Mucosa of descending colon (tissue), 3 donors: Measurements from ENCODE around the gene DENND2A. TPM values are rescaled to one million over a fixed set of nuclear protein-coding genes. Genes with fewer than 3 reads are reported as not detected.

Experiments used
- ATAC-seq: fragments of 200-7000 bp; cut with Tn5 transposase; one replicate; pipeline ENCODE4 v1.9.1; 2020; ENCODE audit warnings: mild to moderate bottlenecking, moderate library complexity
- DNase-seq, 3 donors: peaks; one replicate each; pipeline ENCODE4 v3.0.0-alpha.2; 2020
- H3K36me3 ChIP-seq: fragments of 200-600 bp; one replicate; pipeline ENCODE4 v1.8.0; 2021; ENCODE audit warnings: low read depth, mild to moderate bottlenecking
- H3K4me1 ChIP-seq: fragments of 200-600 bp; one replicate; pipeline ENCODE4 v1.8.0; 2021; ENCODE audit warnings: low read depth, mild to moderate bottlenecking
- H3K4me3 ChIP-seq: fragments of 200-600 bp; one replicate; pipeline ENCODE4 v1.8.0; 2021; ENCODE audit warnings: mild to moderate bottlenecking
- H3K9me3 ChIP-seq: fragments of 200-600 bp; one replicate; pipeline ENCODE4 v1.8.0; 2021; ENCODE audit warnings: mild to moderate bottlenecking
- CTCF ChIP-seq: fragments of 200-600 bp; IDR thresholded peaks from one replicate; pipeline ENCODE4 v1.8.0; 2022; ENCODE audit warnings: antibody characterized with exemption, mild to moderate bottlenecking
- intact Hi-C, 2 donors: fragments of 100-400 bp; cut with DNase I in 1 of 2; cut with micrococcal nuclease in 1 of 2; formaldehyde crosslinking; loops; one replicate each; pipeline versions ENCODE4 v1.11.0 to v1.11.1; 2022; cut with DNase I, micrococcal nuclease
- total RNA-seq, 3 donors: library from RNA; stranded (reverse); fragmentation: NEBNext Ultra II Directional in 2 of 3; extraction: Animal tissue kit (Norgen Biotek cat#: 25700) in 2 of 3; gene quantifications; one replicate each; pipeline versions ENCODE4 v1.2.1 to v1.2.4, GENCODE V29; 2021 to 2023
- donor health status: DM: no; HTN: no; CAD: no; lungs with moderate emphysema.
- donor health status: DM: no; HTN: no; CAD: no.
- donor health status: DM: no; HTN: yes; CAD: no.

DENND2A gene
- total RNA-seq, 3 donors from 2014 or later = 8.4 to 17.7 (median 10.1) TPM

DNA sequence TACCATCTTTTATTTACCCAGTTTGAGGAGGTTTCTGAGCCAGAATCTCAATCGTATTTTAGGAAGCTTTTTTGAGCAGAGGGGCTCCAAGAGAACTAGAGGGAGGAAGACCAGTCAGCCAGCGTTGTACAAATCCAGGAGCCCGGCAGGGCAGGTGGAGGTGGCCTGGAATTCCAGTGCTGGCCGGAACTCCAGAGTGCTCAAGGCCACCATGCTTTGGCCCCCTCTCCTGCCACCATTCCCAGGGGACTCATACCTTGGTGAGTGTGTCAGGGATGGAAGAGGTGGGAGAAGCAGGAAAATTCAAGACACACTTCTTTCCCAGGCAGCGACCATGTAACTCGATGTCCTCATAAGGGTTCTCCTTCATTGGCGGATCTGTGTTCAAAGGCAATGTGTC lies 55.3 kb downstream of the DENND2A start:
- no peaks in the 10 kb centered on the region for H3K9me3 ChIP-seq
- no peaks in the 10 kb centered on the region for H3K36me3 ChIP-seq
- DNase-seq = no peak
- intact Hi-C loops = no loop called here
- no peak for TF ChIP-seq CTCF
- no peak overlapping the region for H3K4me3 ChIP-seq
- no peaks in the 10 kb centered on the region for H3K4me1 ChIP-seq
- no peak for ATAC-seq

DNA sequence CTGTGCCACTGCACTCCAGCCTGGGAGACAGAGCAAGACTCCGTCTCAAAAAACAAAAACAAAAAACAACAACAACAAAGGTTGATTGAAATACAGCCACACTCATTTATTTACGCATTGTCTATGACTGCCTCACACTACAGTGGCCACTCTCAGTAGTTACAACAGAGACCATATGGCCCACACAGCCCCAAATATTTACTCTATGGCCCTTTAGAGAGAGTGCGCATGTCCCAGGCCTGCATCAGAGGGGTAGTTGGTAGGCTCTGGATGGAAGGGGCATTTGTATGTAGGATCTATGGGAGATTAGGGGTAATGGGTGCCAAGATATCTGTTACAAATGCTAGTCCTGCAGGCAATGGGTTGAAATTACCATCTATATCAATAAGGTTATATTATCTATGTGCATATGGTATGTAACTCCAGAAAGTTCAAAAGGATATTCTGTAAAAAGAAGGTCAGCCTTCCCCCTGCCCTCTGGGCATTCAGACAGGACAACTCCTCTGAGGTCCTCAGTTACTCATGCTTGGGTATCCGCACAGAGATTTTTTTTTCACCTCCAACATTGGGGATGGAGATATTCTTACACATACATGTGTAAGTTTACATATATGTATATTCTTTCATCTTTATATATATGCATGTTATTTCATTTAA lies 56.3 kb downstream of the DENND2A start:
- Histone ChIP-seq H3K9me3 (no peaks in the 10 kb centered on the region), H3K4me3 (no peak overlapping the region), H3K36me3 (no peaks in the 10 kb centered on the region), H3K4me1 (no peaks in the 10 kb centered on the region)
- intact Hi-C loops = no loop called here
- no peak for TF ChIP-seq CTCF
- no peak for ATAC-seq
- DNase-seq = no peak

GRCh38 chr7:140581411-140581810 lies 59.2 kb downstream of the DENND2A start:
- DNase-seq (no peak), ATAC-seq (no peak)
- H3K4me1 ChIP-seq = peaks cover 9% of the 10 kb centered on the region
- no peak for TF ChIP-seq CTCF
- H3K36me3 ChIP-seq = no peaks in the 10 kb centered on the region
- no peaks in the 10 kb centered on the region for H3K9me3 ChIP-seq
- no peak overlapping the region for H3K4me3 ChIP-seq
- intact Hi-C loops = no loop called here

DNA sequence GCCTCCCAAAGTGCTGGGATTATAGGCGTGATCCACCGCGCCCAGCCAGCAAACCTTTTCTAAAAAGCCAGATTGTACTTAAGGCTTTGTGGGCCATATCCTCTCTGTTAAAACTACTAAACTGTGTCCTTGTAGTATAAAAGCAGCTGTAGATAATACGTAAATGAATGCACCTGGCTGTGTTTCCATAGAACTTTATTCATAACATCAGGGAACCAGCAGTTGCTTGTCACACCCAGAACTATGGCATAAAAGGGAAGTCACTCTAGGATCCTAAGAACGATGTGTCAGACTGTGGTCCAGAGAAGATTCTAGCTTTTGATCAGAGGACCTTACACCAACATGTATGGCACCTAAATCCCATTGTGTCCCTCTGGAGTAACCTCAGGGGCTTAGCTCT lies 63.0 kb downstream of the DENND2A start:
- no peaks in the 10 kb centered on the region for H3K9me3 ChIP-seq
- TF ChIP-seq CTCF = no peak
- no peaks in the 10 kb centered on the region for H3K36me3 ChIP-seq
- H3K4me1 ChIP-seq = peaks cover 9% of the 10 kb centered on the region
- ATAC-seq = peak; percentile 77
- intact Hi-C loops = no loop called here
- DNase-seq = no peak
- H3K4me3 ChIP-seq = no peak overlapping the region

DNA sequence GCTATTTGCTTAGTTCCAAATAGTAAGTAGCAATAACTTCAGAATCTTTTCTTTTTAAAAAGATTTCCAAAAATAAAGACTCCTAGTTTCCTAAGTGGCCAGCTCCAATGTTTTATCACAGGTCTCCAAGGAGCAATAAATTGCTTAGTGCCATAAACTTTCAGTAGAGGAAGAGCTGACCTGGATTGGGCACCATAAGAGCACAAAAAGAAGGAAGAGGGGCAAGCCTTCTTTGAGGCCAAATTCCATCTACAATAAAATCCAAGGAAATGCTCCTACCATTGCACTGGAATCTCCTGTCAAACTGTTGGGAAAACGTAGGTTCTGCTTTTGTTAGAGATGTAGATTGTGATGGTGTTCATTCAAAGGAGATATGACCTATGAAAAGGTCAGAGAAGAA lies 64.0 kb downstream of the DENND2A start:
- no peak for TF ChIP-seq CTCF

More for the DNA sequence above, 64.0 kb downstream of the DENND2A start:
- ATAC-seq (peak; percentile 84), DNase-seq (no peak)
- Histone ChIP-seq H3K4me3 (no peak overlapping the region), H3K36me3 (no peaks in the 10 kb centered on the region), H3K9me3 (no peaks in the 10 kb centered on the region), H3K4me1 (peaks cover 9% of the 10 kb centered on the region)
- intact Hi-C loops = no loop called here
